Posterior vena cava (tissue), 2 donors: ENCODE data around the gene RRP7A. TPM values are rescaled to one million over a fixed set of nuclear protein-coding genes. Genes with fewer than 3 reads are reported as not detected.
"Not testable (repeated sequence)": the region's sequence is repeated elsewhere in the genome, so short reads cannot be mapped to it uniquely, and the experiment has no call there.

Experiments
- DNase-seq: peaks from one replicate; pipeline ENCODE4 v3.0.0-alpha.2; 2020; ENCODE audit warnings: low spot score
- intact Hi-C, 2 donors: fragments of 100-400 bp; cut with DNase I; formaldehyde crosslinking; loops; one replicate each; pipeline versions ENCODE4 v1.14.1 to v1.14.2; 2022 to 2023
- long read RNA-seq, 2 donors: library from polyadenylated mRNA; unstranded; transcript quantifications; one replicate each; pipeline ENCODE4 v2.0.0, GENCODE V29; 2020 to 2021
- total RNA-seq, 2 donors: library from RNA; stranded (reverse); fragmentation: NEBNext Ultra II Directional; extraction: Animal tissue kit (Norgen Biotek cat#: 25700); gene quantifications; one replicate each; pipeline ENCODE4 v1.2.1, GENCODE V29; 2021
- donor health status: DM: yes; HTN: yes; CAD: no.
- donor health status: DM: yes; HTN: yes; CAD: no.

The RRP7A gene, protein sequence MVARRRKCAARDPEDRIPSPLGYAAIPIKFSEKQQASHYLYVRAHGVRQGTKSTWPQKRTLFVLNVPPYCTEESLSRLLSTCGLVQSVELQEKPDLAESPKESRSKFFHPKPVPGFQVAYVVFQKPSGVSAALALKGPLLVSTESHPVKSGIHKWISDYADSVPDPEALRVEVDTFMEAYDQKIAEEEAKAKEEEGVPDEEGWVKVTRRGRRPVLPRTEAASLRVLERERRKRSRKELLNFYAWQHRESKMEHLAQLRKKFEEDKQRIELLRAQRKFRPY
- 10 to 100 TPM; 26.0 to 32.4 TPM for total RNA-seq
- long read RNA-seq, donor 1, transcript RRP7A-201 (7 exons, 3,801 nt) = major isoform, 23 of 31 reads
- long read RNA-seq, donor 1, partial matches to known transcripts = 3 of 31 reads
- long read RNA-seq, donor 1, other reads (novel, unspliced or antisense) = 5 of 31 reads
- long read RNA-seq, donor 2, transcript RRP7A-201 (7 exons, 3,801 nt) = major isoform, 216 of 248 reads
- long read RNA-seq, donor 2, partial matches to known transcripts = 14 of 248 reads
- long read RNA-seq, donor 2, other reads (novel, unspliced or antisense) = 18 of 248 reads

DNA sequence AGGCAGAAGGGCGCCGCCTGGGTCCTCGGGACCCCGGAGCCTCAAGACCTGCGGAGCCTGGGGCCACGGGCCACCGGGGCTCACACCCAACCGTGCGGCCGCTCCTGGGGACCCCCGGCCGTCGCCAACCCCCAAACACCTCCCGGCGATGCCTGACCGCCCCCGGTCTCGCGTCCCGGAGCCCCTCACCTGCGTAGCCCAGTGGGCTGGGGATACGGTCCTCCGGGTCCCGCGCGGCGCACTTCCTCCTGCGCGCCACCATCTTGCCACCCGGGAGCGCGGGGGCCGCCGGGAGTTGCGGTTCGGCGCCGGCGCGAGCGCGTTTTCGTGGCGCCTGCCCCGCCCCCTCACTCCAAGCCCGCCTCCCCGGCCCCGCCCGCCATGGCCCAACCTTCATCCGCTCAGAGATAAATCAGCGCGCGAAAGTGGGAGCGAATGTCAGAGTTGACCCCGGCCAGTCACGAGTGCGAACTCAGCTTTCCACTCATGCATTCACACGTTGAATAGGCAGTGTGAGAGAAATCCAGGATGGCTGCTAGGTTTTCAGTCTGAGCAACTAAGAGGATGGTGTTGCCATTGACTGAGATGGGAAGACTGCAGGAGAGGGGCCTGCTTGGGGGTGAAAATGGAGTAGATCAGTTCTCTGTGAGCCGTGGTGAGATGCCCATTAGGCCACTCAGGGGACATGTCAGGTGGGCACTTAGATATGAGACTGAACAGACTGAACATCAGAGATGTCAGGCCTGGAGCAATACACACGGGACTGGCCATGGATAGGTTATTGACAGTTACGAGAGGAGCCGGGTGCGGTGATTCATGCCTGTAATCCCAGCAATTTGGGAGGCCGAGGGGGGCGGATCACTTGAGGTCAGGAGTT, at the start of gene RRP7A:
Gene RRP7A, minus strand, starts transcription at position 272 of the 877 bp plus-strand sequence. Its CDS starts 10 bp downstream, at position 262.
- DNase-seq = peak; percentile 93
- intact Hi-C loops = no loop called here

DNA sequence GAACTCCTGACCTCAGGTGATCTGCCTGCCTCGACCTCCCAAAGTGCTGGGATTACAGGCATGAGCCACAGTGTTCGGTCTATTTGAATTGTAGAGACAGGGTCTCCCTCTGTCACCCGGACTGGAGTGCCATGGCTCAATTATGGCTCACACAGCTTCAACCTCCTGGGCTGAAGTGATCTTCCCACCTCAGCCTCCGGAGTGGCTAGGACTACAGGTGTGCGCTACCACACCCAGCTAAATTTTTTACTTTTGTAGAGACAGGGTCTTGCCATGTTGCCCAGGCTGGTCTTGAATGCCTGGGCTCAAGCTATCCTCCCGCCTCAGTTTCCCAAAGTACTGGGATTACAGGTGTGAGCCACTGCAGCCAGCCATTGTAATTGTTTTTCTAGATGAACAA, 48.4 kb upstream of the RRP7A start:
- intact Hi-C loops, DNase-seq: not testable (repeated sequence)

DNA sequence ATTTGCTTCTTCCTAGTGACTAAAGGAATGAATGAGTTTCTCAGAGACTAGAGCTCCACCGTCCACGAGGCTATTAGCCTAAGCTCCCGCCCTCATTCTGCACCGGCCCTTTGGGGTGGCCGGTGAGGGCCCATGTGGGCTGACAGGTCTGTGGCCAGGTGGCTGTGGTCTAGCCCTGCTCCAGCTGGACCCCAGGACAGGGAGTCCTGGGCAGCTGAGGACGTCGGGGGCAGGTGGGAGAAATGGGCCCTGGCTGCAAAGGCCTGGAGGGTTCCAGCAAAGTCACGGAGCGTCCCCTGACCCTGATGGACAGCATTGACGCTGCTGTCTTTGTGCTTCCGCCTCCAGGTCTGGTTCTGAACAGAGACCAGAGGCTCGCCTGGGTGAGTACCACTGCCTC, 46.4 kb upstream of the RRP7A start:
- intact Hi-C loops = no loop called here
- no peak for DNase-seq

DNA sequence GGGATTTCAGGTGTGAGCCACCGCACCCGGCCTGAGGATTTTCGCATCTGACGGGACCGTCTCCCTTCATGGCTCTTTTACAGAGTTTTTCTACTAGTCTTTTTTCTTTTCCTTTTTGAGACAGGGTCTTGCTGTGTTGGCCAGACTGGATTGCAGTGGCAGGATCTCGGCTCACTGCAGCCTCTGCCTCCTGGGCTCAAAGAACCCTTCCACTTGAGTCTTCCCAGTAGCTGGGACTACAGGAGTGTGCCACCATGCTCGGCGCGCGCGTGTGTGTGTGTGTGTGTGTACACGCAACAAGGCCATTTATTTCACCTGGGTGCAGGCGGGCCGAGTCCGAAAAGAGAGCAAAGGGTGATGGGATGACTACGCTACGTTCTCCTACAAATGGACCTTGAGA, 45.1 kb upstream of the RRP7A start:
- DNase-seq = no peak
- intact Hi-C loops = no loop called here

DNA sequence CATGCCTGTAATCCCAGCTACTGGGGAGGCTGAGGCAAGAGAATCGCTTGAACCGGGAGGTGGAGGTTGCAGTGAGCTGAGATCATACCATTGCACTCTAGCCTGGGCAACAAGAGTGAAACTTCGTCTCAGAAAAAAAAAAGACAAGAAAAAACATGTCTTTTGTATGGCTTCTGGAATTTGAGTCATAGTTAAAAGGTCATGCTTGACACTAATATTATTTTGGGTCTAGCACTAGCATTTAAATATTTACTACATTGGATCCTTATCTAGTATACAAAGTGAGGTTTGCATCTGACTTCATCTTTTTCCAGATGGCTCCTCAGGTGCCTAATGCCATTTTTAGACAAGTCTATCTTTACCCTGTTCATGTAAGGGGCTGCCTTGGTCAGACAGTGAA, 44.3 kb upstream of the RRP7A start:
- DNase-seq, intact Hi-C loops: not testable (repeated sequence)

DNA sequence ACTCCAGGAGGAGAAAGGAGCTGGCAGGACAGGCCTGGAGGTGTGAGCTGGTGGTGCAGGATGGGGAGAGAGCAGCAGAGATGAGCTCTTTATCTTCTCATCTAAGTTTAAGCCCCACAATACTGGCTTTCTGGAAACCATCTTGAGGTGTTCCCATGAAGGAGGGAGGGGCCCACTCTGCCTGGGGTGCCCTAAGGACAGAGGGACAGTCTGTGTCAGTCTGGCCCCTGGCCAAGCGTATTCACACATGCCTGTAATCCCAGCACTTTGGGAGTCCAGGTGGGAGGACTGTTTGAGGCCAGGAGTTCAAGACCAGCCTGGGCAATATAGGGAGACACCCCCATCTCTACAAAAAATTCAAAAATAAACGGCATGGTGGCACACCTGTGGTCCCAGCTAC, 43.1 kb upstream of the RRP7A start:
- no peak for DNase-seq
- intact Hi-C loops = no loop called here

DNA sequence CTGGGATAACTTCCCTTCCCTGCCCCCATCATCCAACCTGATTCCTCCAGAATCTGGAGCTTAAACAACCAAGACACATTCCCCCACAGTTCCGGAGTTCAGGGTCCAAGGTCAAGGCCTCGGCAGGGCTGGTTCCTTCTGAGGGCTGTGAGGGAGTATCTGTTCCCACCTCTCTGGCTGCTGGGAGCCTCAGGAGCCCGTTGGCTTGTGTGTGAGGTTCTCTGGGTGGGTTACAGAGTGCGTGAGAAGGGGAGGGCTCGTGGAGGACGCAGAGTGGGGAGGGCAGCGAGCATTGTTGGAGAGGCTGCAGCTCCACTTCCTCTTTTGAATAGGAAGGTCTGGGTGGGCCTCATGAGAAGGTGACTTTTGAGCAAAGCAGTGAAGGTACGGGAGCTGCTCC, 42.7 kb upstream of the RRP7A start:
- intact Hi-C loops = no loop called here
- DNase-seq = no peak

DNA sequence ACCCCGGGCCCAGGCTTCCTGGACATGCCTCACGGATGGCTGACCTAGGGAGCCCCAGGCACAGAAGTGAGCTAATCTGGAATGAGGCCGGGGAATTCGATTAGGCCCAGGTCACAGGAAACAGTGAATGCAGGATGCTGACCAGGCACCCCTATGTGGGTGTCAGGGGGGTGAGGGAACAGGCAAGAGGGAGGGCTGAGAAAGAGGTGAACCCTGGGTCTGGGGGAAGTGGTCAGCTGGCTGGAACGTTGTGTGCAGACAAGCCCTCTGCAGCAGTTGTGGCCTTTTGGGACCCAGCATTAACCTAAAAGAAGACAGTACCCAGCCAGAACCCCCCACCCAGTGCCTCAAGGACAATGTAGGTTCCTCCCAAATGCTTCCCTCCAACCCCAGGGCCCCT, 42.3 kb upstream of the RRP7A start:
- no peak for DNase-seq
- intact Hi-C loops = no loop called here

DNA sequence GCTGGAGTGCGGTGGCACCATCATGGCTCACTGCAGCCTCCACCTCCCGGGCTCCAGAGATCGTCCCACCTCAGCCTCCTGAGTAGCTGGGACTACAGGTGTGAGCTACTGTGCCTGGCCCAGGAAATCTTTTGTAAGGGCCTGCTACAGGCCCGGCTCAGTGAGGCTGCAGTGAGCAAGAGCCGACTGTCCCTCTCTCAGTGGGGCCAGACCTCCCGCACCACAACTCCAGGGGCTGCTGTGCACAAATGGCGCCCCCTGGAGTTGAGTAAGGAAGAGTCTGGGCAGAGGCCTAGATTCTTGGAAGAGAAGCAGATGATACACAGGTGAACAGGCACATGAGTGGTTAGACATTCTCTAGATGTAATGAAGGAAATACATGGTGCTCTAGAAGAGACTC, 41.2 kb upstream of the RRP7A start:
- intact Hi-C loops = no loop called here

DNA sequence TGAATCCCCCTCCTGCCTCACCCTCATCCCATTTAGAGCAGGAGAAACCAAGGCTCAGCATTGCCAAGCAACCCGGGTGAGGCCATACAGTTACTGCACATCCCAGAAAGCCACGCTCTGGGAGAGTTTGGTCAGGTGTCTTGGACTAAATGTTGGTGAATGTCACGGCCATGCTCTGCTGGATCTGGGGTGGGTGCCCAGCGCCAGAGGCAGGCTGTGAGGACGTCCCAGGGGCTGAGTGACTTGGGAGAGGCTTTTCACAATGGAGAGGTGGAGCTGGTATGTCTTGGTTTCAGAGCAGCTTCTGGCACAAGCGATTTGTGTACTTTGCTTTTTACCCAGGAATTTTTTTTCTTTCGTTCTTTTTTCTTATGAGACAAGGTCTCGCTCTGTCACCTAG, 40.8 kb upstream of the RRP7A start:
- intact Hi-C loops = no loop called here
- no peak for DNase-seq

More for the DNA sequence above, 41.2 kb upstream of the RRP7A start:
- DNase-seq = no peak

DNA sequence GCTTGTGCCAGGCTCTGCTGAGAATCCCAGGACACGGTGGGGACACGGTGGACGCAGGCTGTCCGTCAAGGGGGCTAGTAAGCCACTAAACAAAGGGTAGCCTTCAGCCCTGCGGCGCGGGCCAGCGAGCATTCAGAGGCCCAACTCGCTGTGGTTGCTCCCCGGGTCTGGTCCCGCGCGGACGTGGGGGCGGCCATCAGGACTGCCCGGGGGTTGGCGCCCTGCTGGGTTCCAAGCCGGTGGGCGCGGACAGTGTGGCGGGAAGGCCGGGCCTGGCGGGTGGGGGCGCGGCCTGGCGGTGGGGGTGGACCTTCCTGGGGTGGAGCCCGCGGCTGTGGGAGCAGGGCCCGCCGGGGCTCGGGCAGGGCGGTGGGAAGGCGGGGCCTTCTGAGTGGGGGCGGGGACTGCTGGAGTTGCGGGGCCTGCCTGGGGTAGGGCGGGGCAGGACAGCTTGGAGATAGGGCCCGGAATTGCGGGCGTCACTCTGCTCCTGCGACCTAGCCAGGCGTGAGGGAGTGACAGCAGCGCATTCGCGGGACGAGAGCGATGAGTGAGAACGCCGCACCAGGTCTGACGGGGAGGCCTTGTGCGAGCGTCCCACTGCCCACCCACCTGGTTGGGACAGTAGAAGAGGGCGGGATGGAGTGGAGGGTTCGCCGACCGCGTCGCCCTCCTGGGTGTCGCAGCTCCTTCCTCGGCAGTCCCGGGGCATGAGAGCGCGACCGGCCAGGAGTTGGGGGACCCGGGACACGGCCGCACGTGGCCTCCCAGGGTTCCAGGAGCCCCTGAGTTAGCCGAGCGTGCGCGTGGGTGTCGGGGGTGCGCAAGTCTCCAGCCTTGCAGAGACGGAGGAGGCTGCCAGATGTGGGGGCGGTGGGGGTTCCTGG, 34.1 kb upstream of the RRP7A start, which contains the start of gene SERHL2:
Gene SERHL2, plus strand, starts transcription at position 482 of the 887 bp plus-strand sequence. Its CDS starts 65 bp downstream, at position 547.
- DNase-seq = peak; percentile 95
- intact Hi-C loops = no loop called here

DNA sequence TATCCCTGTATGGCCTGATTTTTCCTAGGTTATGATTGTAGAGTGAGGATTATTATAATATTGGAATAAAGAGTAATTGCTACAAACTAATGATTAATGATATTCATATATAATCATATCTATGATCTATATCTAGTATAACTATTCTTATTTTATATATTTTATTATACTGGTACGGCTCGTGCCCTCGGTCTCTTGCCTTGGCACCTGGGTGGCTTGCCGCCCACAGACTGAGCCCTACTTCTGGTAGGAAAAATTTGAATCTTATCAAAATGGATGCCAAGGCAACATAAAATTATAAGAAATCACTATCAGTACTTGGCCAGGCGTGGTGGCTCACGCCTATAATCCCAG, 32.7 kb upstream of the RRP7A start:
- intact Hi-C loops, DNase-seq: not testable (repeated sequence)

DNA sequence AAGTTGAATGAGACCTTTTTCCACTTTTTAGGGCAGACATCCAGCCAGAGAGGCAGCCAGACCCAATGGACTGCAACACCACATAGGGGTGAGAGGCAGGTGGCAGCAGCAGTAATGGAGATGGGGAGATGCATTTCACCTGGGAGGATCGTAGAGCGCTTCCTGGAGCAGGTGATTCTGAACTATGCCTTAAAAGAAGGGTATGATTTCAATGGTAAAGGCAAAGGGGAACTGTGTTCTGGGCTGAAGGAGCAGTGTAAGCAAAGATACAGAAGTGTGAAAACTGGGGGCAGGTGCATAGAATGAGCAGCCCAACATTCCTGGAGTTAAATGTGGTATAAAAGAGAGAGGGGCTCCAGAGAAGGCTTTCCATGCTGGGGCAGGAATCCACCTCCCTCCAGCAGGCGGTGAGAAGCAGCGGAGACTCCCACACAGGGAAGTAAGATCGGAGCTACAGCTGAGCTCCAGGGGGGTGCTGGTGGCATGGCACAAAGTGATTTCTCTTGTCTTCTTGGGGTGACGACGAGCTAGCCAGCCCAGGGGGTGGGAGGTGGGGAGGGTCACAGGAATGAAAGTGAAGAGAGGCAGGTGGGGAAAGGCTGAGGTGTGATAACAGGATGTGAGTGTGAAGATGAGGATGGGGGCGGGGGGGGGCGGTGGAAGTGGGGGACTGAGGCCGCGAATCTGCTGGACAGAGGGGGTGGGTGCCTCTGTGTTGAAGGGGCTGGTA, 29.9 kb upstream of the RRP7A start:
- intact Hi-C loops = no loop called here
- no peak for DNase-seq

DNA sequence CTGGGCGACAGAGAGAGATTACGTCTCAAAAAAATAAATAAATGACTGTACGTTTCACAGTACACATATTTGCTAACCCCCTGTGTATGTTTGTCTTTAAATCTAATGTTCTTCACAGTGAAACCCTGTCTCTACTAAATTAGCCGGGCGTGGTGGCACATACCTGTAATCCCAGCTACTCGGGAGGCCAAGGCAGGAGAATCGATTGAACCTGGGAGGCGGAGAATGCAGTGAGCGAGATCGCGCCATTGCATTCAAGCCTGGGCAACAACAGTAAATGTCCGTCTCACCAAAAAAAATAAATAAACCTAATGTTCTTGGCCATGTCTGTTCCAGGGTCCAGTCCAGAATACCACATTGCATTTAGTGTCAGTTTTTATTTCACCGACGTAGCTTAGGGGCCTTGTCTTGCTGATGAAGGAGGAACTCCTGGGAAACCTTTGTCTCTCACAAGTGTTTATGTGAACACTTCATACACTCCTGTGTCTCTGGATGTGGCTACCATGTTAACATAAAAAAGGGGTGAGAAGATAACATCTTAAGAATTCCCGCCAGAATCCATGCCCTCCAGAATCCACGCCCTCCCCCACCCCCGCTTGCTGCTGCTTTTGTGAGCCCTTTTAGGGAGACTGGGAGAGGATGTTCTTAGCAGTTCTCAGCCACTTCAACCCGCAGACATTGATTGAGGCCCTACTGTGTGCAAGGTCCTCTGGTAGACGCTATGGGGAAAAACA, 29.2 kb upstream of the RRP7A start:
- intact Hi-C loops = no loop called here
- DNase-seq = no peak

DNA sequence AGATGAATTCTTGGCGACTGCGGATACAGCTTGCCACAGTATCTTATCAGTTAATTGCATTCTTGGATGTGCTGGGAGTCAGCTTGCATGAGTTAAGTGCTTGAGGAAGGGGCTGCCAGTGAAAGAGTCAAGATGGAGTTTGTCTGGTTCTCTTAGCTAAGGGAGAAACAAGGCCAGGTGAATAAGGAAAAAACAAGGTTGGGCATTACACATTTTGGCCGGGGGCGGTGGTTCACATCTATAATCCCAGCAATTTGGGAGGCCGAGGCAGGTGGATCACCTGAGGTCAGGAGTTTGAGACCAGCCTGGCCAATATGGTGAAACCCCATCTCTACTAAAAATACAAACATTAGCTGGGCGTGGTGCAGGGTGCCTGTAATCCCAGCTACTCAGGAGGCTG, 28.5 kb upstream of the RRP7A start:
- not testable (repeated sequence) for DNase-seq

DNA sequence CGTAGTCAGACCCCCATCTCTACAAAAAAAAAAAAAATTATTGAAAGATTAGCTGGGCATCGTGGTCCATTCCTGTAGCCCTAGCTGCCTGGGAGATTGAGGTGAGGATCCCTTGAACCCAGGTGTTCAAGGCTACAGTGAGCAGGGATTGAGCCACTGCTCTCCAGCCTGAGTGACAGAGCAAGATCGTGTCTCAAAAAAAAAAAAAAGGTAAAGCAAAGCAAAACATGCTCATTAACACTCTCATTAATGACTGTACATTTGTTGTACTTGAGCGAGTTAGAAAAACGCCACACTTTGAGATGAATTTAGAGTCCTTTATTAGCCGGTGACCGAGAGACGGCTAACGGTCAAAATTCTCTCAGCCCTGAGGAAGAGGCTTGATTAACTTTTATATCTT, 28.0 kb upstream of the RRP7A start:
- no peak for DNase-seq
- intact Hi-C loops = no loop called here

More for the DNA sequence above, 28.5 kb upstream of the RRP7A start:
- intact Hi-C loops = not testable (repeated sequence)

DNA sequence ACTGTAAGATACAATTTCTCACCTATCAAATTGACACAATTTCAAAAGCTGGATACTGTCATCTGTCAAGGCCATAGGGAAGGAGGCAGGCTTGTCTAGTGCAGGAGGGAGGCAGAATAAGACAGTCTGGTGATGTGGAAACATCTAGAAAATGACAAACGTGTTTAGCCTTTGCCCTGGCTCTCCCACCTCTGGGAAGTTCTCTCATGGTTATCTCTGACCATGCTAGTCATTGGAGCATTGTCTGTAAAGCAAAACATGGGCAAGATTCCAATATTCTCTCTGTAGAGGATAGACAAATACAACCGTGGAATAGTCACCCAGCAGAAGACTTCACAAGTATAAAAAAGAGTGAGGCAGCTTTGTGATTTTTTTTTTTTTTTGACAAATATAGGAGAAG, 25.1 kb upstream of the RRP7A start:
- no peak for DNase-seq
- intact Hi-C loops = no loop called here
